ENCODE data around the gene FERMT3. TPM values are rescaled to one million over a fixed set of nuclear protein-coding genes. Genes with fewer than 3 reads are reported as not detected.

FERMT3 gene
- total and polyA plus RNA-seq, 2 of the 13 experiments (the other 11 are each of a cell fraction or from before 2014, with no cell fraction given) = 0.29 TPM; not detected in 1

DNA sequence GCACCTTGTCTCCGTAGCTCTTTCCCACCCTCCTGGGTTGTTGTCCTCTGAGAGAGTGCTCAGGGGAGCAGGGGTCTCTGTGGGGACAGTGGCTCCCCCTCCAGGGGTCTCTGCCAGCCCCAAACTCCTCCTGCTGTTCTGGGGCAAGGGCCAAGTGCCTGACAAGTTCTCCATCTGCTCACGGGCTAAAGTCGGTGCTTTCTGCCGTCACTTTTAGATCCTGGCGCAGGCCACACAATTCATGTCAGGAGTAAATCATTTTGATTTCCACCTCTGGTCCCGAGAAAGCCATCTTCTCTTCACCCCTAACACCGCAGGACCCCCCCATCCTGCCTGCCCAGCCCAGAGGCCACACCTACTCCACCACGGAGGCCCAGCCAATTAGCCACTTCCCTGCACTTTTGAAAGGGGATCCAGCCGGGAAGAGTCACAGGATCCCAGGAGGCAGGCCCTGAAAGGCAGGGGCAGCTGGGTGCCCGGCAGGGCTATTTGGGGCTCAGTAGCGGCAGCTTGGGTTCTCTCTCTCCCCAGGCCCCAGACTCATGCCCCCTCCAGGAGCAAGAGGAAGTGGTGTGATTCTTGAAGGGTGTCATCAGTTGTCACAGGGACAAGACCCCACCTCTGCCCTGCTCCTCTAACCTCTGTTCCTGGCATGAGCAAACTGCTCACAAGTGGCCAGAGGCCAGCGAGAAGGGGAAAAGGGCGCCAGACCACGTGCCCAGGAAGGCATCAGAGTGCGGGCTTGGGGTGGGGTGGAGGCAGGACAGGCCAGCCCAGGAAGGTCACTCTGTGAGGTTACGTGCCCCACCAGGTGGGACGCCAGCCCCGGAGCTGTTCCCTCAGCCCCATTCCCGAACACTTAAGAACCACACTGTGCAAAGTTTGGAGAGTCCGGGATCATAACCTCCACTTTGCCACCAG, 41.9 kb upstream of the FERMT3 start:
- in situ Hi-C loops (cut with HindIII; ENCODE audit: extremely low pct_ligation_motif_present, low pct_unique_long_range_greater_than_20kb) = no loop called here
- H3K27me3 ChIP-seq (ENCODE audit: control insufficient read depth in 1 of 2, insufficient read depth in 2 of 2, low read length in 2 of 2) = no peaks in the 10 kb centered on the region; a peak in 1 of 5 replicates
- no peaks in the 10 kb centered on the region for H3K36me3 ChIP-seq (replicated peaks in 1 of 2; ENCODE audit: control insufficient read depth in 1 of 2, insufficient read depth in 2 of 2, low read length in 2 of 2)
- no peak overlapping the region for H2AFZ ChIP-seq (ENCODE audit: low read length)
- ChIA-PET CTCF (ENCODE audit: low intra/inter-chr PET ratio, low total read pairs) (no interaction called here), POLR2A (interaction anchor here (0.6 to 3.5 kb wide), 6 partner anchors 17 to 136 kb away, joined by 3 to 31 read pairs (median 5); partner anchors contain the start of genes CATSPERZ, FKBP2 and STIP1)
- peaks cover 34% of the 10 kb centered on the region for H3K4me1 ChIP-seq (ENCODE audit: insufficient read depth, low read length)
- DNase-seq (ENCODE audit: low spot score) = peak; percentile 13
- H3K27ac ChIP-seq (ENCODE audit: extremely low read length, insufficient read depth, low read length) = peak overlapping the region; percentile 89
- H3K4me3 ChIP-seq (replicated peaks in 1 of 3; ENCODE audit: insufficient read depth in 1 of 3, low read depth in 2 of 3, low read length in 3 of 3) = peak overlapping the region; percentile 55 to 94 (median 94); a peak in 5 of 6 replicates
- peak overlapping the region; percentile 93 for H3K9ac ChIP-seq (ENCODE audit: insufficient read depth, low read depth, low read length)
- TSS peak; percentile 55 for BruUV-seq (replicated peaks)
- peaks cover 17% of the 10 kb centered on the region for H3K79me2 ChIP-seq (ENCODE audit: insufficient read depth, low read length)
- peak; percentile 5 for ATAC-seq
- H3K9me3 ChIP-seq (ENCODE audit: low read length) = no peaks in the 10 kb centered on the region
- H4K20me1 ChIP-seq (ENCODE audit: insufficient read depth, low read length) = no peaks in the 10 kb centered on the region
- intact Hi-C loops (cut with micrococcal nuclease; ENCODE audit: unreplicated experiment) = no loop called here
- 56% methylated on average over 17 of the region's 20 CpGs for WGBS (ENCODE audit: low lambda C conversion rate)
- H3K4me2 ChIP-seq (ENCODE audit: low read depth, low read length) = peak overlapping the region; percentile 88
- no peak for FAIRE-seq
- TF ChIP-seq ZNF232 (CRISPR knock-in tag; IDR thresholded peaks at IDR 0.05; ENCODE audit: borderline replicate concordance) = no peak
- TF ChIP-seq, protein P1, sequence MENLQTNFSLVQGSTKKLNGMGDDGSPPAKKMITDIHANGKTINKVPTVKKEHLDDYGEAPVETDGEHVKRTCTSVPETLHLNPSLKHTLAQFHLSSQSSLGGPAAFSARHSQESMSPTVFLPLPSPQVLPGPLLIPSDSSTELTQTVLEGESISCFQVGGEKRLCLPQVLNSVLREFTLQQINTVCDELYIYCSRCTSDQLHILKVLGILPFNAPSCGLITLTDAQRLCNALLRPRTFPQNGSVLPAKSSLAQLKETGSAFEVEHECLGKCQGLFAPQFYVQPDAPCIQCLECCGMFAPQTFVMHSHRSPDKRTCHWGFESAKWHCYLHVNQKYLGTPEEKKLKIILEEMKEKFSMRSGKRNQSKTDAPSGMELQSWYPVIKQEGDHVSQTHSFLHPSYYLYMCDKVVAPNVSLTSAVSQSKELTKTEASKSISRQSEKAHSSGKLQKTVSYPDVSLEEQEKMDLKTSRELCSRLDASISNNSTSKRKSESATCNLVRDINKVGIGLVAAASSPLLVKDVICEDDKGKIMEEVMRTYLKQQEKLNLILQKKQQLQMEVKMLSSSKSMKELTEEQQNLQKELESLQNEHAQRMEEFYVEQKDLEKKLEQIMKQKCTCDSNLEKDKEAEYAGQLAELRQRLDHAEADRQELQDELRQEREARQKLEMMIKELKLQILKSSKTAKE (CRISPR knock-in tag; IDR thresholded peaks at IDR 0.05; ENCODE audit: borderline replicate concordance) = no peak
- TF ChIP-seq DNMT1 (CRISPR knock-in tag; IDR thresholded peaks at IDR 0.05) = no peak
- no peak for TF ChIP-seq NFIB (CRISPR knock-in tag; IDR thresholded peaks at IDR 0.05; ENCODE audit: borderline replicate concordance)
- TF ChIP-seq, protein P2, sequence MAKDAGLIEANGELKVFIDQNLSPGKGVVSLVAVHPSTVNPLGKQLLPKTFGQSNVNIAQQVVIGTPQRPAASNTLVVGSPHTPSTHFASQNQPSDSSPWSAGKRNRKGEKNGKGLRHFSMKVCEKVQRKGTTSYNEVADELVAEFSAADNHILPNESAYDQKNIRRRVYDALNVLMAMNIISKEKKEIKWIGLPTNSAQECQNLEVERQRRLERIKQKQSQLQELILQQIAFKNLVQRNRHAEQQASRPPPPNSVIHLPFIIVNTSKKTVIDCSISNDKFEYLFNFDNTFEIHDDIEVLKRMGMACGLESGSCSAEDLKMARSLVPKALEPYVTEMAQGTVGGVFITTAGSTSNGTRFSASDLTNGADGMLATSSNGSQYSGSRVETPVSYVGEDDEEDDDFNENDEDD (CRISPR knock-in tag; IDR thresholded peaks at IDR 0.05; ENCODE audit: borderline replicate concordance) = peak; percentile 54; the same call in 1 of the 2 replicates
- no peak for TF ChIP-seq YEATS4 (CRISPR knock-in tag; IDR thresholded peaks at IDR 0.05; ENCODE audit: borderline replicate concordance)
- TF ChIP-seq, protein P3, sequence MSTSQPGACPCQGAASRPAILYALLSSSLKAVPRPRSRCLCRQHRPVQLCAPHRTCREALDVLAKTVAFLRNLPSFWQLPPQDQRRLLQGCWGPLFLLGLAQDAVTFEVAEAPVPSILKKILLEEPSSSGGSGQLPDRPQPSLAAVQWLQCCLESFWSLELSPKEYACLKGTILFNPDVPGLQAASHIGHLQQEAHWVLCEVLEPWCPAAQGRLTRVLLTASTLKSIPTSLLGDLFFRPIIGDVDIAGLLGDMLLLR (CRISPR knock-in tag; IDR thresholded peaks at IDR 0.05) = peak; percentile 70; the same call in 1 of the 2 replicates
- TF ChIP-seq ZBTB20 (CRISPR knock-in tag; IDR thresholded peaks at IDR 0.05; ENCODE audit: borderline replicate concordance, low read depth) = no peak
- no peak for TF ChIP-seq TCF7 (IDR thresholded peaks at IDR 0.05; ENCODE audit: low read depth)
- no peak for TF ChIP-seq JDP2 (CRISPR knock-in tag; IDR thresholded peaks at IDR 0.05; ENCODE audit: borderline replicate concordance)
- TF ChIP-seq, protein P4, sequence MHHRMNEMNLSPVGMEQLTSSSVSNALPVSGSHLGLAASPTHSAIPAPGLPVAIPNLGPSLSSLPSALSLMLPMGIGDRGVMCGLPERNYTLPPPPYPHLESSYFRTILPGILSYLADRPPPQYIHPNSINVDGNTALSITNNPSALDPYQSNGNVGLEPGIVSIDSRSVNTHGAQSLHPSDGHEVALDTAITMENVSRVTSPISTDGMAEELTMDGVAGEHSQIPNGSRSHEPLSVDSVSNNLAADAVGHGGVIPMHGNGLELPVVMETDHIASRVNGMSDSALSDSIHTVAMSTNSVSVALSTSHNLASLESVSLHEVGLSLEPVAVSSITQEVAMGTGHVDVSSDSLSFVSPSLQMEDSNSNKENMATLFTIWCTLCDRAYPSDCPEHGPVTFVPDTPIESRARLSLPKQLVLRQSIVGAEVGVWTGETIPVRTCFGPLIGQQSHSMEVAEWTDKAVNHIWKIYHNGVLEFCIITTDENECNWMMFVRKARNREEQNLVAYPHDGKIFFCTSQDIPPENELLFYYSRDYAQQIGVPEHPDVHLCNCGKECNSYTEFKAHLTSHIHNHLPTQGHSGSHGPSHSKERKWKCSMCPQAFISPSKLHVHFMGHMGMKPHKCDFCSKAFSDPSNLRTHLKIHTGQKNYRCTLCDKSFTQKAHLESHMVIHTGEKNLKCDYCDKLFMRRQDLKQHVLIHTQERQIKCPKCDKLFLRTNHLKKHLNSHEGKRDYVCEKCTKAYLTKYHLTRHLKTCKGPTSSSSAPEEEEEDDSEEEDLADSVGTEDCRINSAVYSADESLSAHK (CRISPR knock-in tag; IDR thresholded peaks at IDR 0.05; ENCODE audit: borderline replicate concordance) = no peak
- TF ChIP-seq AGO1 (IDR thresholded peaks at IDR 0.05; ENCODE audit: low read depth, low read length, poor library complexity, severe bottlenecking) = no peak
- TF ChIP-seq, protein P5, sequence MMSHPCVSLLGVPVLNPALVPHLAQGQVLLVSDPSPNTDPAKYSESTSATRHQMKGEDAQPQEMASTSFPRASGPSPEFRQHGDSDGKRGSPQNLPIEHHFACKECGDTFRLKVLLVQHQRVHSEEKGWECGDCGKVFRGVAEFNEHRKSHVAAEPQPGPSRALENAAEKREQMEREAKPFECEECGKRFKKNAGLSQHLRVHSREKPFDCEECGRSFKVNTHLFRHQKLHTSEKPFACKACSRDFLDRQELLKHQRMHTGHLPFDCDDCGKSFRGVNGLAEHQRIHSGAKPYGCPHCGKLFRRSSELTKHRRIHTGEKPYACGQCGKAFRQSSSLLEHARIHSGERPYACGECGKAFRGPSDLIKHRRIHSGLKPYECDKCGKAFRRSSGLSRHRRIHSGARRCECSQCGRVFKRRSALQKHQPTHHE (CRISPR knock-in tag; IDR thresholded peaks at IDR 0.05; ENCODE audit: borderline replicate concordance) = no peak
- TF ChIP-seq, protein P6, sequence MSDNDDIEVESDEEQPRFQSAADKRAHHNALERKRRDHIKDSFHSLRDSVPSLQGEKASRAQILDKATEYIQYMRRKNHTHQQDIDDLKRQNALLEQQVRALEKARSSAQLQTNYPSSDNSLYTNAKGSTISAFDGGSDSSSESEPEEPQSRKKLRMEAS (IDR thresholded peaks at IDR 0.05) = peak; percentile 86
